Neutrophil (primary cell): Measurements from ENCODE around the gene FNBP1.

Source experiments
- H3K27ac ChIP-seq: fragments of 200-600 bp; sonication (generic); 2 replicates; pipeline ENCODE4 v1.5.1; 2016; ENCODE audit warnings: mild to moderate bottlenecking, moderate library complexity
- H3K27me3 ChIP-seq: fragments of 200-600 bp; sonication (generic); 2 replicates; pipeline ENCODE4 v1.6.0; 2016; ENCODE audit warnings: mild to moderate bottlenecking
- H3K36me3 ChIP-seq: fragments of 200-600 bp; sonication (generic); 2 replicates; pipeline ENCODE4 v1.5.1; 2017
- H3K4me1 ChIP-seq, 2 experiments: fragments of 200-600 bp in 1 of 2; sonication (generic) in 1 of 2; 1 replicate in 1 of 2; 2 replicates in 1 of 2; pipeline versions ENCODE4 v1.5.1 to v1.6.1; 2013 to 2016; ENCODE audit warnings: low read depth in 1 of 2, low read length in 1 of 2, mild to moderate bottlenecking in 1 of 2, moderate library complexity in 1 of 2; ENCODE audit not compliant: control insufficient read depth in 1 of 2, insufficient read depth in 1 of 2
- H3K4me3 ChIP-seq, 2 experiments: fragments of 200-600 bp in 1 of 2; sonication (generic) in 1 of 2; 1 replicate in 1 of 2; 2 replicates in 1 of 2; pipeline ENCODE4 v1.5.1; 2013 to 2016; ENCODE audit warnings: low read depth in 1 of 2, low read length in 1 of 2, mild to moderate bottlenecking in 1 of 2, moderate library complexity in 1 of 2
- H3K9me3 ChIP-seq: fragments of 200-600 bp; sonication (generic); 2 replicates; pipeline ENCODE4 v1.5.1; 2016
- TF ChIP-seq, protein P1 (sequence below): fragments of 200-600 bp; sonication (generic); IDR thresholded peaks from 2 replicates; pipeline ENCODE4 v1.5.1; 2016; ENCODE audit warnings: antibody characterized with exemption

Gene FNBP1

DNA sequence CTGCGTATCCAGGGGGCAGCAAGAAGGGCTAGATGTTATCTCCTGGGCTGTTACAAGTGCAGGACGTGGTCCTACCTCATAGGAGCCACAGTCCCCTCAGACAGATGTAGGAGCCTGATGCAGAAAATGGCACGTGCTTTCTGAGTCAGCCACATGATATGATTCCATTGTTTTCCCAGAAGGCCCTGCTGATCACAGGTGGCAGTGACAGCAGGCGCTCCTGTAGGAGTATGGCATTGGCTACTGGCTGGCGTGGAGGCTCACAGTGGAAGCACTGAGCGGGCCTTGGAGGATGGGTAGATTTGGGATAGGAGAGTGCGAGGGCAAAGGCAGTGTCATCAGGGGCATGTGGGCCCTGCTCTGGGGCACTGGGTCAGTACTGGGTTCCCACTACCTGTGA, 185.8 kb downstream of the FNBP1 start:
- peaks cover 27 to 28% of the 10 kb centered on the region in 2 experiments for H3K4me1 ChIP-seq
- no peak overlapping the region for H3K27ac ChIP-seq
- TF ChIP-seq, protein P1, sequence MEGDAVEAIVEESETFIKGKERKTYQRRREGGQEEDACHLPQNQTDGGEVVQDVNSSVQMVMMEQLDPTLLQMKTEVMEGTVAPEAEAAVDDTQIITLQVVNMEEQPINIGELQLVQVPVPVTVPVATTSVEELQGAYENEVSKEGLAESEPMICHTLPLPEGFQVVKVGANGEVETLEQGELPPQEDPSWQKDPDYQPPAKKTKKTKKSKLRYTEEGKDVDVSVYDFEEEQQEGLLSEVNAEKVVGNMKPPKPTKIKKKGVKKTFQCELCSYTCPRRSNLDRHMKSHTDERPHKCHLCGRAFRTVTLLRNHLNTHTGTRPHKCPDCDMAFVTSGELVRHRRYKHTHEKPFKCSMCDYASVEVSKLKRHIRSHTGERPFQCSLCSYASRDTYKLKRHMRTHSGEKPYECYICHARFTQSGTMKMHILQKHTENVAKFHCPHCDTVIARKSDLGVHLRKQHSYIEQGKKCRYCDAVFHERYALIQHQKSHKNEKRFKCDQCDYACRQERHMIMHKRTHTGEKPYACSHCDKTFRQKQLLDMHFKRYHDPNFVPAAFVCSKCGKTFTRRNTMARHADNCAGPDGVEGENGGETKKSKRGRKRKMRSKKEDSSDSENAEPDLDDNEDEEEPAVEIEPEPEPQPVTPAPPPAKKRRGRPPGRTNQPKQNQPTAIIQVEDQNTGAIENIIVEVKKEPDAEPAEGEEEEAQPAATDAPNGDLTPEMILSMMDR, result no peak
- no peak overlapping the region for H3K4me3 ChIP-seq
- H3K27me3 ChIP-seq, result no peaks in the 10 kb centered on the region
- no peaks in the 10 kb centered on the region for H3K9me3 ChIP-seq
- H3K36me3 ChIP-seq, result peaks cover 55% of the 10 kb centered on the region

DNA sequence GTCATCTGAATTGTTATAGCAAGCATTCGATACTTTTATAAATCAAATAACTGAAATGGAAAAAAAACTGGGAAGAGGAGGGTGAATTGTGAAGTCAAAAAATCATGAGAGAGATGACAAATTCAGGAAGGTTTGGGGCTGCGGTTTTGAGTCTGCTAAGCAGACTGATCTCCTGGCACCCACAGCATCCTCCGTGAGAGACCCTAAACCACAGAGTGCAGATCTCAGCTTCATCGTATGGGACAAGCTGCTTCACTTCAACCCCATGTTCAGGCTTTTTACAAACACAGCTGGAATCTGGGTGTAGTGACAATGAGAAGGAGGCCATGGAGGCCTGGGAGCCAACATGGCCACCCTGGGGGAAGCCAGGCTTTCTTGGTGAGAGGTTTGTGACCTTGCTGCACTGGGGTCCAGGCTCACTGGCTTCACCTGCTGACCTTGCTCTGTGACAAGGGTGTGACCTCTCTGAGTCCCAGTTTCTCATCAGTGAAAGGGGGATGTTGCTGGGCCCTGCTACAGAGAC, 188.3 kb downstream of the FNBP1 start:
- Histone ChIP-seq H3K4me3 (no peak overlapping the region), H3K36me3 (peaks cover 51% of the 10 kb centered on the region), H3K4me1 (peaks cover 41 to 45% of the 10 kb centered on the region in 2 experiments), H3K9me3 (no peaks in the 10 kb centered on the region), H3K27ac (peak overlapping the region; percentile 76), H3K27me3 (no peaks in the 10 kb centered on the region)
- TF ChIP-seq, protein P1, result no peak

DNA sequence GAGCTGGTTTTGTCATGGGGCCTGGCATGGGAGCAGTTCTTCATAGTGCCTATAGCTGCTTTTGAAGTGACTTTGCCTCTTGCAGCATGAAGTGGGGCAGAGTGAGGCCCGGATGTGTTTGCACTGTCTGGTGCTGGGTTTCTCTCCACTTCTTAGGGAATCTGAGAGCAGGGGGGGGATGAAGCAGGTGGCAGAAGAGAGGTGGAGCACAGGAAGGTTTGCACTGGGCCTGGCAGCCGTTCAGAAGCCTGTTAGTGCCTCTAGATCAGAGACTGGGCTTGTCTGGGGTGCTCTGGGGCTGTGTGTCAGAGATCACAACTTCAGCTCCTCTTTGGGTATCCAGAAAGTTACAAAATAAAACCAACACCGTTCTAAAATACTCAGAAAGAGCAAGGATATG, 189.4 kb downstream of the FNBP1 start:
- H3K27me3 ChIP-seq, result no peaks in the 10 kb centered on the region
- TF ChIP-seq, protein P1, result no peak
- no peaks in the 10 kb centered on the region for H3K9me3 ChIP-seq
- peak overlapping the region; percentile 76 for H3K27ac ChIP-seq
- no peak overlapping the region for H3K4me3 ChIP-seq
- H3K36me3 ChIP-seq, result peaks cover 48% of the 10 kb centered on the region
- H3K4me1 ChIP-seq, result peaks cover 47 to 55% of the 10 kb centered on the region in 2 experiments

DNA sequence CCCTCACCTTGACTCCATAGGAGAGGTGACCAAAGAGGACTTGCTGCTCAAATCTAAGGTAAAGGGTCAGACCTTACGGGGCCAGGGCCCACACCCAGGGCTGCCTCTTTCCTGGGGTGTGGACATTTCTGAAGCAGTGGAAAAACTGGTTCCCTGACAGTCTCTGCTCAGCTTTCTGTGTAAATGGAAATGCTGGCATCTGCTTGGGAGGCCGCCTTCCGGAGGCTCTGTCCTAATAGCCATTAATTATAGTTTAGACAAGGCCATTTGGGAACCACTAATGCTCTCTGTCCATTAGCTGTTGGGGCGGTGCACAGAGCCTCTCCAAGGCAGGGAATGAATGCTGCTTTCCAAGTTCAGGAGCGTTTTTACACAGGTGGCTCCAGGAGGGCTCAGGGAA, 190.4 kb downstream of the FNBP1 start:
- Histone ChIP-seq H3K36me3 (peaks cover 37% of the 10 kb centered on the region), H3K27me3 (no peaks in the 10 kb centered on the region), H3K27ac (peak overlapping the region; percentile 76), H3K4me3 (peak overlapping the region; percentile 10 to 20), H3K9me3 (no peaks in the 10 kb centered on the region), H3K4me1 (peaks cover 47 to 56% of the 10 kb centered on the region in 2 experiments)
- TF ChIP-seq, protein P1, result no peak

DNA sequence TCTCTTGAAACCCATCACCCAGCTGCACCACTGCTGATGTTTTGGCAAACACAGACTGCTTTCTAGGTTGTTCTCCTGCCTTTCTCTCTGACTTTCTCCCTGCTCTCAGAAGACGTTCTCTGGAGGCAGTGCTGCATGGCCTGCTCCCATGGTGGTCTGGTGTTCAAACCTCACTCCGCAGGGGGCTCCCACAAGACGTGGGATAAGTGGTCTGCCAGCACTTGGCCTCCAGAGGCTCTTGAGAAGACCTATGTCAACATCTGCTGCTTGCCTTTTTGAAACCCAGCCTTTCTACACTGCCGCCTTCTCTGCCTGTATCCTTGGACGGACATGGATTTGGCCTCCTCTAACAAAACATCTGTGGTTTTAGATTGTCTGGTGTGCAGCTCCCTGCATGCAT, 191.2 kb downstream of the FNBP1 start:
- no peaks in the 10 kb centered on the region for H3K27me3 ChIP-seq
- peaks cover 54 to 63% of the 10 kb centered on the region in 2 experiments for H3K4me1 ChIP-seq
- TF ChIP-seq, protein P1, result no peak
- H3K4me3 ChIP-seq, result no peak overlapping the region
- peak overlapping the region; percentile 76 for H3K27ac ChIP-seq
- peaks cover 30% of the 10 kb centered on the region for H3K36me3 ChIP-seq
- no peaks in the 10 kb centered on the region for H3K9me3 ChIP-seq
